ENCODE results near the gene RGMB. TPM values are rescaled to one million over a fixed set of nuclear protein-coding genes. Genes with fewer than 3 reads are reported as not detected.

The RGMB gene
- total RNA-seq = 6.8 and 6.9 TPM in 2 replicates

DNA sequence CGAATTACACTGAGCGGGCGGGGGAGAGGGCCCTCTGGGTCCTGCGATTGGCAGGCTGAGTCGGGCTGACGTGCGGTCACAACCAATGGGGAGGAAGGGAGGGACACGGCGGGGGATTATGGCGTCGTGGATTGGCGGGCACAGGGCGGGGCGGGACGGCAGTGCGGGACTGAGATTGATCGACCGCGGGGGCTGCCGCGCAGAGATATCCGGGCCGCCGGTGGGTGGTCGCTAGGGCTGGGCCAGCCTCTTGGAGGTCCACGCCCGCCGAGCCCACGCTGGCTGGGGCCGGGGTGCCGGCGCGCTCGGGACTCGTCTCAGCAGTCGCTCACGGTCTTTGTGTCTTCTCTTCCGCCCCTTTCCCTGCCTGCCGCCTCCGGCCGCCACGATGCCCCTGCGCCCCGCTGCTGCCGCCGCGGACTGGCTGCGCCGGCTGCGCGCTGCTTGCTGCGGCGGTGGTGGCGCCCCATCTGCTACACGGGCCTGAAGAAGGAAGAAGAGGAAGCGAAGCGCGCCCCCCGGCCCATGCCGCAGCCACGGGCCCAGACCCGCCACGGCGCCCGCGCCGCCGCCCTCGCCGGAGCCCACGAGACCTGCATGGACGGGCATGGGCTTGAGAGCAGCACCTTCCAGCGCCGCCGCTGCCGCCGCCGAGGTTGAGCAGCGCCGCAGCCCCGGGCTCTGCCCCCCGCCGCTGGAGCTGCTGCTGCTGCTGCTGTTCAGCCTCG, at the start of gene RGMB:
Gene RGMB, plus strand, starts transcription at position 200 of the 728 bp plus-strand sequence. Its CDS starts 408 bp downstream, at position 608.
- no peak for TF ChIP-seq CTCF (IDR thresholded peaks at IDR 0.05; ENCODE audit: insufficient read depth, low read length, severe bottlenecking)
- no peak for FAIRE-seq
- Histone ChIP-seq H3K27me3 (ENCODE audit: control insufficient read depth, insufficient read depth, low read length) (no peaks in the 10 kb centered on the region), H3K4me3 (ENCODE audit: low read depth, low read length) (peak within 1 kb of the TSS; percentile 78), H3K36me3 (ENCODE audit: control insufficient read depth, insufficient read depth, low read length) (no peaks in the 10 kb centered on the region)
- DNase-seq (ENCODE audit: low read depth) = peak; percentile 96

- no peak for TF ChIP-seq CTCF (IDR thresholded peaks at IDR 0.05; ENCODE audit: insufficient read depth, low read length, severe bottlenecking)
- Histone ChIP-seq H3K36me3 (ENCODE audit: control insufficient read depth, insufficient read depth, low read length) (no peaks in the 10 kb centered on the region), H3K27me3 (ENCODE audit: control insufficient read depth, insufficient read depth, low read length) (no peaks in the 10 kb centered on the region), H3K4me3 (ENCODE audit: low read depth, low read length) (no peak overlapping the region)
- FAIRE-seq = no peak
- no peak for DNase-seq (ENCODE audit: low read depth)
Observed at GRCh38 chr5:98726258-98726657, 47.2 kb upstream of the RGMB start.

DNA sequence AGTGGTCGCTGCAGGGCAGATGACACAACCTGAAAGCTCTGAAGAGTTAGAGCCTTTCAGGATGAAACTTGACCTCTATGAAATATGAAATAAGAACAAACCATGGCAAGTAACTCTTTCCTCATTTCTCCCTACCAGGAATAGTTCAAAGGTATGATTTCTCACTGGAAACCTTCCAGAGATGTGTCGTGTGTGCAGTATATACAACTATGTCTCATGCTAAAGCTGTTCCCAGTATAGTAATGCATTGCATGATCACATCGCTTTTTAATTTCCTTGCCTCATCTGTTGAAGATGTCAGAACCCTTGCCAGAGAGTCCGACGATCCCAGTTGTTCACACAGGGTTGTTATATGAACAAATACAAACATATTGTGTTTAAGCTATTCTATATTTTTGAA, 45.8 kb upstream of the RGMB start:
- FAIRE-seq = no peak
- DNase-seq (ENCODE audit: low read depth) = peak; percentile 19

GRCh38 chr5:98734646-98735045, 38.8 kb upstream of the RGMB start:
- no peak overlapping the region for H3K4me3 ChIP-seq (ENCODE audit: low read depth, low read length)
- H3K36me3 ChIP-seq (ENCODE audit: control insufficient read depth, insufficient read depth, low read length) = no peaks in the 10 kb centered on the region
- DNase-seq (ENCODE audit: low read depth) (no peak), FAIRE-seq (no peak)
- no peak for TF ChIP-seq CTCF (IDR thresholded peaks at IDR 0.05; ENCODE audit: insufficient read depth, low read length, severe bottlenecking)
- no peaks in the 10 kb centered on the region for H3K27me3 ChIP-seq (ENCODE audit: control insufficient read depth, insufficient read depth, low read length)

More for the DNA sequence above, 45.8 kb upstream of the RGMB start:
- Histone ChIP-seq H3K4me3 (ENCODE audit: low read depth, low read length) (no peak overlapping the region), H3K36me3 (ENCODE audit: control insufficient read depth, insufficient read depth, low read length) (no peaks in the 10 kb centered on the region), H3K27me3 (ENCODE audit: control insufficient read depth, insufficient read depth, low read length) (no peaks in the 10 kb centered on the region)
- TF ChIP-seq CTCF (IDR thresholded peaks at IDR 0.05; ENCODE audit: insufficient read depth, low read length, severe bottlenecking) = no peak

- FAIRE-seq (no peak), DNase-seq (ENCODE audit: low read depth) (peak; percentile 52)
- no peak for TF ChIP-seq CTCF (IDR thresholded peaks at IDR 0.05; ENCODE audit: insufficient read depth, low read length, severe bottlenecking)
Observed at GRCh38 chr5:98735806-98736507, 37.5 kb upstream of the RGMB start.

More at GRCh38 chr5:98735806-98736507, 37.5 kb upstream of the RGMB start:
- H3K27me3 ChIP-seq (ENCODE audit: control insufficient read depth, insufficient read depth, low read length) = no peaks in the 10 kb centered on the region
- H3K4me3 ChIP-seq (ENCODE audit: low read depth, low read length) = no peak overlapping the region
- H3K36me3 ChIP-seq (ENCODE audit: control insufficient read depth, insufficient read depth, low read length) = no peaks in the 10 kb centered on the region
